Measurements from ENCODE around the gene AFF3.

The AFF3 gene

DNA sequence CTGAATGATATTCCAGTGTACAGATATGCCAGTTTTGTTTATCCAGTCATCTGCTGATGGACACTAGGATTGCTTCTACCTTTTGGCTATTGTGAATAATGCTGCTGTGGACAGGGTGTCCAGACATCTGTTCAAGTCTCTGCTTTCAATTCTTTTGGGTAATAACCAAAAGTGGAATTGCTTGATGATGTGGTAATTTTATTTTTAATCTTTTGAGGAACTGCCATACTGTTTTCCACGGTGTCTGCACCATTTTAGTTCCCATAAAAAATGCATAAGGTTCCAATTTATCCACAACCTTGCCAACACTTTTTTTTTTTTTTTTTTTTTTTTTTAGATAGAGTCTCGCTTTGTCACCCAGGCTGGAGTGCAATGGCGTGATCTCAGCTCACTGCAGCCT lies 510.7 kb downstream of the AFF3 start:
- no peak for DNase-seq (ENCODE audit: low spot score)
- in situ Hi-C loops (cut with MboI; ENCODE audit: low sequenced_read_pairs, unreplicated experiment), result no loop called here
- TF ChIP-seq, protein P1, sequence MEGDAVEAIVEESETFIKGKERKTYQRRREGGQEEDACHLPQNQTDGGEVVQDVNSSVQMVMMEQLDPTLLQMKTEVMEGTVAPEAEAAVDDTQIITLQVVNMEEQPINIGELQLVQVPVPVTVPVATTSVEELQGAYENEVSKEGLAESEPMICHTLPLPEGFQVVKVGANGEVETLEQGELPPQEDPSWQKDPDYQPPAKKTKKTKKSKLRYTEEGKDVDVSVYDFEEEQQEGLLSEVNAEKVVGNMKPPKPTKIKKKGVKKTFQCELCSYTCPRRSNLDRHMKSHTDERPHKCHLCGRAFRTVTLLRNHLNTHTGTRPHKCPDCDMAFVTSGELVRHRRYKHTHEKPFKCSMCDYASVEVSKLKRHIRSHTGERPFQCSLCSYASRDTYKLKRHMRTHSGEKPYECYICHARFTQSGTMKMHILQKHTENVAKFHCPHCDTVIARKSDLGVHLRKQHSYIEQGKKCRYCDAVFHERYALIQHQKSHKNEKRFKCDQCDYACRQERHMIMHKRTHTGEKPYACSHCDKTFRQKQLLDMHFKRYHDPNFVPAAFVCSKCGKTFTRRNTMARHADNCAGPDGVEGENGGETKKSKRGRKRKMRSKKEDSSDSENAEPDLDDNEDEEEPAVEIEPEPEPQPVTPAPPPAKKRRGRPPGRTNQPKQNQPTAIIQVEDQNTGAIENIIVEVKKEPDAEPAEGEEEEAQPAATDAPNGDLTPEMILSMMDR (IDR thresholded peaks at IDR 0.05; ENCODE audit: borderline replicate concordance, control extremely low read depth, extremely low read depth, insufficient read depth, missing control alignments), result no peak

DNA sequence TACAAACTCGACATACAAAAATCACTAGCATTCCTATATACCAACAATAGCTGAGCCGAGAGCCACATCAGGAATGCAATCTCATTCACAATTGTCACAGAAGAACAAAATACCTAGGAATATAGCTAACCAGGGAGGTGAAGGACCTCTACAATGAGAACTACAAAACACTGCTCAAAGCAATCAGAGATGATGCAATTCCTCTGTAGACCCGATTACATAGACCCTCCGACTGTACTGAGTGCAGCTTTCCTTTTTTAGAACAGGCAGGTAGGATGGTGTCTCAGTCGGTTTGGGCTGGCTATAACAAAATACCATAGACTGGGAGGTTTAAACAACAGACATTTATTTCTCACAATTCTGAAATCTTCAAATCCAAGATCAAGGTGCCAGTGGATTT lies 513.1 kb downstream of the AFF3 start:
- no peak for DNase-seq (ENCODE audit: low spot score)
- in situ Hi-C loops (cut with MboI; ENCODE audit: low sequenced_read_pairs, unreplicated experiment), result no loop called here
- TF ChIP-seq, protein P1 (IDR thresholded peaks at IDR 0.05; ENCODE audit: borderline replicate concordance, control extremely low read depth, extremely low read depth, insufficient read depth, missing control alignments), result no peak

DNA sequence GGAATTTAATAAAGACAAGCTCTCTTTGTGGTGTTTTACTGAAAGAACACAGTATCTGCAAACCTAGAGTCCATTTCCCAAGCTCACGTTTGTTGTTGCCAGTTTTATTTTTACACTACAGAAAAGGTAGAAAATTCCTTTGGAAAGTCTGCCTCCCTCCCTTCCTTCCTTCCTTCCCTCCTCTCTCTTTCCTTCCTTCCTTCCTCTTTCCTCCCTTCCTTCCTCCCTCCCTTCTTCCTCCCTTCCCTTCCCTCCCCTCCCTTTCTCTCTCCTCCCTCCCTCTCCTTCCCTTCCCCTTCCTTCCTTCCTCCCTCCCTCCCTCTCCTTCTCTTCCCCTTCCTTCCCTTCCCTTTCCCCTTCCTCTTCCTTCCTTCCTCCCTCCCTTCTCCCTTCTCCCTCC lies 516.2 kb downstream of the AFF3 start:
- TF ChIP-seq, protein P1 (IDR thresholded peaks at IDR 0.05; ENCODE audit: borderline replicate concordance, control extremely low read depth, extremely low read depth, insufficient read depth, missing control alignments), result no peak
- in situ Hi-C loops (cut with MboI; ENCODE audit: low sequenced_read_pairs, unreplicated experiment), result no loop called here
- DNase-seq (ENCODE audit: low spot score), result no peak

GRCh38 chr2:99624677-99625076 lies 517.7 kb downstream of the AFF3 start:
- TF ChIP-seq, protein P1 (IDR thresholded peaks at IDR 0.05; ENCODE audit: borderline replicate concordance, control extremely low read depth, extremely low read depth, insufficient read depth, missing control alignments), result no peak
- no peak for DNase-seq (ENCODE audit: low spot score)
- in situ Hi-C loops (cut with MboI; ENCODE audit: low sequenced_read_pairs, unreplicated experiment), result no loop called here

DNA sequence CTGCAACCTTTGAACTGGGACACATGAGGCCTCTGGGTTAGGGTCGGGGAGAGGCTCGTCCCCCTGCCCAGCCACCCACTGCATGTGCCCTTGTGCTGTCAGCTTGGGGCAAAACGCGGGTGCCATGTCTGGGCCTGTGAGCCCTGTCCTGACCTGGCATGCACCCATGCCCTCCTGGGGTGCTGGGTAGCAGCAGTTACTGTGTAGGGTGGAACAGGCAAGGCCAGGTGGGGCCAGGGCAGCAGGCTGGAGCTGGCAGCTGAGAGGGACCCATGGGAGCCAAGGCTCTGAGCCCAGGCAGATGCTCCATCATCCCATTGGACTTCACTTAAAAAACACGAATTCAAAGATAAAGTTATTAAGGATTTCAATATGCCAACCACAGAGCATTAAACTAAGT lies 518.8 kb downstream of the AFF3 start:
- TF ChIP-seq, protein P1 (IDR thresholded peaks at IDR 0.05; ENCODE audit: borderline replicate concordance, control extremely low read depth, extremely low read depth, insufficient read depth, missing control alignments), result no peak
- DNase-seq (ENCODE audit: low spot score), result no peak
- in situ Hi-C loops (cut with MboI; ENCODE audit: low sequenced_read_pairs, unreplicated experiment), result no loop called here

GRCh38 chr2:99623035-99623434 lies 519.4 kb downstream of the AFF3 start:
- TF ChIP-seq, protein P1 (IDR thresholded peaks at IDR 0.05; ENCODE audit: borderline replicate concordance, control extremely low read depth, extremely low read depth, insufficient read depth, missing control alignments), result no peak
- no peak for DNase-seq (ENCODE audit: low spot score)
- in situ Hi-C loops (cut with MboI; ENCODE audit: low sequenced_read_pairs, unreplicated experiment), result no loop called here

DNA sequence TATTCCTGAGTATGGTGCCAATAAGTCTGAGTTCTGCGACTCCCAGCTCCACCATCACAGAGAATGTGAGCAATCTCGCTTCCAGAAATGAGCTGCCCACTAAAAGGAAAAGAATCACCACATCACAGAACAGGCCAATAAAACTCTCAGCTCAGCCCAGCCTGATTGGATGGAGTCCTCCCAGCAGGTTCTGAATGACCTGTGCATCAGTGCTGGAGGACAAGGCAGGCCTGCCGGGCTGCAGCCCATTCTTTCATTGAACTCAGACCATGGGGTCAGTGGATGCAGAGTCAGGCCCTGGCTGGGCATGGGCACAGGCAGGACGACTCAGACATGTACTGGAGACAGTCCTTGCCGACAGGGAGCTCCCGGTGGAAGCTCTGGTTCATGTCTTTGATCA lies 519.9 kb downstream of the AFF3 start:
- in situ Hi-C loops (cut with MboI; ENCODE audit: low sequenced_read_pairs, unreplicated experiment), result no loop called here
- DNase-seq (ENCODE audit: low spot score), result no peak
- TF ChIP-seq, protein P1 (IDR thresholded peaks at IDR 0.05; ENCODE audit: borderline replicate concordance, control extremely low read depth, extremely low read depth, insufficient read depth, missing control alignments), result no peak

Measured in GM13976 (cell line).